HG03025 (cell line): ENCODE results near the gene GARRE1.

Experiments
- ATAC-seq: cut with Tn5 transposase; IDR thresholded peaks from one replicate; pipeline ENCODE4 v1.9.1; 2021; ENCODE audit warnings: mild to moderate bottlenecking, moderate library complexity; ENCODE audit not compliant: unreplicated experiment, low FRiP score

GARRE1 gene

DNA sequence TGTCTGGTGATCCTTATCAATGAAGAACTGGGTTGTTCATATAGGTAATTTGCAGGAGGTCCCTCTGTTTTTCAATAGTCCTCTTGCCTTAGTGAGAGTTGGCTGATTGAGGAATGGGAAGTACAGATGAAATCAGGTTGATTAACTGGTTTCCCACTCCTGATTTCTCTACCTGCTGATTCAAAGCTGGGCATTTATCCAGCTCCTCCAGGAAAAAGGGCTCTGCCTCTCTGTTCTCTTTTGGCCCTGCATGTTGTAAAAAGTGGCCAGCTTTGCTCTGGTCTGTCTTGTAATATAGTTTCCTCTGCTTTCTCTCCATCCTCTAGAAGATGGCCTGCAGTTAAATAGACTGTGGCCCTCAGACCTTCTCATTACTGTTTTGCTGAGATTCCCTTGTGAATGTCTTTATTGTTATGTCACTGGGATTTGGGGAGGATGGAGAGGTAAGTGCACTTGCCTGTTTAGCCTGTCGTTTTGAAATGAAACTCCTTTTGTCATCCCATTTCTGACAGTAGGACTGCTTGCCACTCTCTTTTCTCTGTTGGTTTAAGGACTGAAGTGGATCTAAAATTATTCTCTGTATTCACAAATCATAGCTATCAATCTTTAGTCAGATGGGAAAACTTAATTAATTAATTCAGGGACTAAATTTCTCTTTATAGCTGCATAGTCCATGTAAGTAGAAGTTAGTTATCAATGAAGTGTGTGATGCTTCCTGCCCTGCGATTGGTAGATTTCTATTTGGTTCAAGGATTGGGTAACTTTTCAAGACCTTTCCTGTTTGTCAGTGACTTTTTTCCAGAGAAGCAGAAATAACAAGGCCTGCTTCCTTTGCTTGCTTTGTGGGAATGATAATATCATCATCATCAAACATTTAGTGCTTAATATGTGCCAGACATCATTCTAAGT is 28.5 kb downstream of the GARRE1 start:
- no peak for ATAC-seq

- no peak for ATAC-seq
These were observed 30.2 kb downstream of the GARRE1 start for GRCh38 chr19:34284505-34284904.

DNA sequence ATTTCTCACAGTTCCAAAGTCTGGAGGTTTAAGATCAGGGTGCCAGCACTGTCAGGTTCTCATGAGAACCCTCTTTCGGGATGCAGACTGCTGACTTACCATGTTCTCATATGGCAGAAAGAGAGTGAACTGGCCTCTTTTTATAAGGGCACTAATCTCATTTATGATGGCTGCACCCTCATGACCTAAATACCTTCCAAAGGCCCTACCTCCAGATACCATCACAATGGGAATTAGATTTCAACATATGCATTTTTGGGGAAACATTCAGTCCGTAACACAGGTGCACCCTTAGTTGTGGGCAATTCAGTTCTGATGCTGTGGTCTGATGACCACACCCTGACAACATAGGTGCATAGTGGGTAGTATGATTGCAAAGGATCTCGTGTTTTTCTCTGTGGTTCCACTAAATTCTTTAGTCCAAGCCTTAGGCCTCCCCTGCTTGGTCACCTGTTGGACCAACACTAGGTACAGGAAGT is 33.3 kb downstream of the GARRE1 start:
- no peak for ATAC-seq

DNA sequence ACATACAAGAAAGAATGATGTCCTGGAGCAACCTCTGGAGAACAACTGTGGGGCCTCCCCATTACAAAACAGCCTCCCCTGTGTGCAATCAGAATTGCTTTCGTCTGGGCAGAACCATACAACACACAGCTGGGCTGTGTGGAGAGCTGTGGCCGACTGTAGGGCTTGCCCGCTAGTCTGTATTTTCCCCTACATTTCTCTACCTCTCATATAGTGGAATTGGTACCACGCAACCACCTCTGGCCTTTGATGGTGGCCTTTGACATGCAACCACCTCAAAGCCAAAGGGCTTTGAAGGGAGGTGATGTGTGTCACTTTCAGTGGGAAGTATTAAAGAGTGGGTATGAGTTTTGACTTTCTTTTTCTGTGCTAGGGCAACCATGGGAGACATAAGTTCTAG is 34.0 kb downstream of the GARRE1 start:
- no peak for ATAC-seq

GRCh38 chr19:34291235-34291634 is 36.9 kb downstream of the GARRE1 start:
- no peak for ATAC-seq

- ATAC-seq: no peak
These were observed 40.7 kb downstream of the GARRE1 start for GRCh38 chr19:34295103-34295502.

DNA sequence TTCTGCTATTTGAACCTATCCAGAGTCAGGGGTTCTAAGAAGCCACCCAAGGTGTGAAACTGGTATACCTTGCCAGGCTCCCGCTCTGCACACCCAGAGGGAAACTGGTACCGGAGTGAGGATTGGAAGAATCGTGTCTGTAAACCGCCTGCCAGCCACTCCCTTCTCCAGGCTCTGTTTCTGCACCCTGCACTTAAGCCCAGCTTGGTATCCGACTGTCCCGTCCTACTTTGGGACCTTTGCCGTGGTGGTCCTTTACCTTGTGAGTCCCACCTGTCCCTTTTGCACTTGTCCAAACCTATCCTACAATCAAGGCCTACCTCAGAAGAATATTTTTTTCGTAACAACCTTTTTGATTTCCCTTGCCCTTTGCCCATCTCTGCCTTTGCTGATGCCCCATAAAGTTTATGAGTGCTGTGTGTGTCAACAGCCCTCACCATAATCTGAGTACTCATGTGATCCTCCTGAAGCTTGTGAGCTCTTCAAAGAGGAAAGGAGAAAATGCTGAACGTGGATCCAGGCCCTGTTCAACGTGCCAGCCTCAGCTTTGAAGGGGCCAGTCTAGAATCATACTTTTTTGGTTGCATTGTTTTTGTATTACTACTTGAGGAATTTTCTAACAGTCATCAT is 44.7 kb downstream of the GARRE1 start:
- no peak for ATAC-seq

- no peak for ATAC-seq
These were observed 45.2 kb downstream of the GARRE1 start for GRCh38 chr19:34299576-34299975.

GRCh38 chr19:34300380-34300779 is 46.0 kb downstream of the GARRE1 start:
- no peak for ATAC-seq

- no peak for ATAC-seq
These were observed 46.6 kb downstream of the GARRE1 start for GRCh38 chr19:34300962-34301361.
